ENCODE data around the gene TTYH3. TPM values are rescaled to one million over a fixed set of nuclear protein-coding genes. Genes with fewer than 3 reads are reported as not detected.

Gene TTYH3
- total and polyA plus RNA-seq, 9 of the 15 experiments (the other 6 are each of a cell fraction or from before 2014, with no cell fraction given): 0.01 to 5.5 (median 1.1) TPM

DNA sequence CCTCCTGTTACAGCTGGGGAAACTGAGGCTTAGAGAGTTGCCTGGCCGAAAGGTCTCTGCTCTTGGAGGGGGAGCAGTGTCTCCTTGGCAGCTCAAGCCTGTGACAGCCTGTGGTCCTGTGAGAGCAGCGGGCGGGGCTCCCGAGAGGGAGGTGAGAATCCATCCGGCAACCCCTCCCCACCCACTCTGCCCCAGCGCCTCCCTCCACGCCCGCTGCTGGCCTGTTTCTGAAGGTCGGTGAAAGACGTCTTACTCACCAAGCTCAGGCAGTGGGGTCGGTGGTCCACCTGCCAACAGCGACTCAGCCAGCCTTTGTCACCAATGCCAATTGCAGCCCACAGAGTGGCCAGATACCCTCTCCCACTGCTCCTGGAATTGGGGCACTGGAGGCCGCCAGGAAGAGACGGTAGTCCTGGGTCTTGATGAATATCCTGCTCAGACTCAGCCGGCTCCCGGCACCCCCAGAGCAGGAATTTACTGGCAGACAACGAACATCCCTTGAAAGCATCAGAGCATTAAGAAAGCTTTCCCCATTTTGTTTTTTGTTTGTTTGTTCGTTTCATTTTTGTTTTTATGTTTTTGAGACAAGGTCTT is 7.4 kb upstream of the TTYH3 start (continued):
- TF ChIP-seq RAD21 (CRISPR knock-in tag; conservative IDR thresholded peaks at IDR 0.05 in 1 of 2, IDR thresholded peaks at IDR 0.05 in 1 of 2) (no peak), ZNF165 (CRISPR knock-in tag; IDR thresholded peaks at IDR 0.05; ENCODE audit: borderline replicate concordance) (no peak), THAP7 (CRISPR knock-in tag; IDR thresholded peaks at IDR 0.05) (no peak), DMBX1 (CRISPR knock-in tag; IDR thresholded peaks at IDR 0.05; ENCODE audit: borderline replicate concordance) (no peak), SMARCA5 (IDR thresholded peaks at IDR 0.05) (no peak; the same call in 1 of the 2 replicates), NCOA6 (IDR thresholded peaks at IDR 0.05) (no peak), HOXB6 (CRISPR knock-in tag; IDR thresholded peaks at IDR 0.05; ENCODE audit: borderline replicate concordance) (no peak), ZNF143 (CRISPR knock-in tag; IDR thresholded peaks at IDR 0.05) (0 out of 2 replicates have a peak, but pooled peaks have one; percentile 12), FOXA1 (IDR thresholded peaks at IDR 0.05; ENCODE audit: borderline replicate concordance) (no peak), RBM25 (IDR thresholded peaks at IDR 0.05; ENCODE audit: low read depth, low read length, severe bottlenecking) (no peak)
- TF ChIP-seq, protein P1, sequence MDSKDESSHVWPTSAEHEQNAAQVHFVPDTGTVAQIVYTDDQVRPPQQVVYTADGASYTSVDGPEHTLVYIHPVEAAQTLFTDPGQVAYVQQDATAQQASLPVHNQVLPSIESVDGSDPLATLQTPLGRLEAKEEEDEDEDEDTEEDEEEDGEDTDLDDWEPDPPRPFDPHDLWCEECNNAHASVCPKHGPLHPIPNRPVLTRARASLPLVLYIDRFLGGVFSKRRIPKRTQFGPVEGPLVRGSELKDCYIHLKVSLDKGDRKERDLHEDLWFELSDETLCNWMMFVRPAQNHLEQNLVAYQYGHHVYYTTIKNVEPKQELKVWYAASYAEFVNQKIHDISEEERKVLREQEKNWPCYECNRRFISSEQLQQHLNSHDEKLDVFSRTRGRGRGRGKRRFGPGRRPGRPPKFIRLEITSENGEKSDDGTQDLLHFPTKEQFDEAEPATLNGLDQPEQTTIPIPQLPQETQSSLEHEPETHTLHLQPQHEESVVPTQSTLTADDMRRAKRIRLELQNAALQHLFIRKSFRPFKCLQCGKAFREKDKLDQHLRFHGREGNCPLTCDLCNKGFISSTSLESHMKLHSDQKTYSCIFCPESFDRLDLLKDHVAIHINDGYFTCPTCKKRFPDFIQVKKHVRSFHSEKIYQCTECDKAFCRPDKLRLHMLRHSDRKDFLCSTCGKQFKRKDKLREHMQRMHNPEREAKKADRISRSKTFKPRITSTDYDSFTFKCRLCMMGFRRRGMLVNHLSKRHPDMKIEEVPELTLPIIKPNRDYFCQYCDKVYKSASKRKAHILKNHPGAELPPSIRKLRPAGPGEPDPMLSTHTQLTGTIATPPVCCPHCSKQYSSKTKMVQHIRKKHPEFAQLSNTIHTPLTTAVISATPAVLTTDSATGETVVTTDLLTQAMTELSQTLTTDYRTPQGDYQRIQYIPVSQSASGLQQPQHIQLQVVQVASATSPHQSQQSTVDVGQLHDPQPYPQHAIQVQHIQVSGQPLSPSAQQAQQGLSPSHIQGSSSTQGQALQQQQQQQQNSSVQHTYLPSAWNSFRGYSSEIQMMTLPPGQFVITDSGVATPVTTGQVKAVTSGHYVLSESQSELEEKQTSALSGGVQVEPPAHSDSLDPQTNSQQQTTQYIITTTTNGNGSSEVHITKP (IDR thresholded peaks at IDR 0.05; ENCODE audit: partially characterized antibody): no peak
